Activated CD4-positive, alpha-beta T cell treated with anti-CD3 and anti-CD28 coated beads, Interleukin-10, Interleukin-2, amounts not matched to agents 100 ng/mL and 50 ng/mL, durations not matched to agents 16 hours and 8 hours (primary cell): ENCODE measurements around the gene ZFYVE21.

Experiments
- DNase-seq: peaks from one replicate; pipeline ENCODE4 v3.0.0-alpha.2; 2020

Gene ZFYVE21

GRCh38 chr14:103706551-103707328, 8.9 kb upstream of the ZFYVE21 start:
- DNase-seq, result no peak

GRCh38 chr14:103707329-103708263, 8.0 kb upstream of the ZFYVE21 start:
- DNase-seq, result no peak

DNA sequence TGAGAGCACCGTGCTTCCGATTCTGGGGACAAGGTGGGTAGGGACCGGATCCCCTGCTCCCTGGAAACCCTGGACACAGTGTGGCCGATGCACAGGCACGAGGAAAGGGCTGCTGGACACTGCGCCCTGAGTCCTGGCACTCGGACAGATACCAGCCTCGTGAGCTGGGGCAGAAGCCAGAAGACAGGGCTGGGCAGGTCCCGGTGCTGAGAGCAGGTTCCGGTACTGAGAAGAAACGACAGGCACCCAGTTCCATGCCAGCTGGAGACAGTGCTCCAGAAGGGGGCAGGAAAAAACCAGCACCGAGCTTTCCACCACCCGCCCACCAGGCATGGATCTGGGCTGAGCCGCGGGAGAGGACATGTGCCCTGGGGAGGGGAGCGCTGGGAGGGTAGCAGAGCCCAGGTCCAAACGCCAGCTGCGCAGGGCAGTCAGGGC, 6.8 kb upstream of the ZFYVE21 start:
- no peak for DNase-seq

DNA sequence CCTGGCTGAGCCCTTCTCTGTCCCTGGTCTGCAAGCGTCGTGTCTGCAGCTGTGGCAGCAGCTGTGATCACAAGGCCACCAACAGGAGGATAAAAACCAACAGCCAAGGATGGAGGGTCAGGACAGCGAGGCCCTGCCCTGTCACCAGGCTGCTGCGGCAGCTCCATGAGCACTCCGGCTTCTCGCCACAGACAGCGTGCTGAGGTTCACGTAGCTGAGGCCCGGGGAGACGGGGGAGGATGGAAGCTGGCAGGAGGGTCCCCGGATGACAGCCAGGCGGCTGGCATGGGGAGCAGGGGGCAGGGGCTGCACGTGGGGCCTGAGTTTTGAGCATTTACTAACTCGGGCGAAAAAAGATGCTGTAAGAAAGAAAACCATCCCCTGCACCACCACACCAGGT, 5.8 kb upstream of the ZFYVE21 start:
- DNase-seq, result no peak

DNA sequence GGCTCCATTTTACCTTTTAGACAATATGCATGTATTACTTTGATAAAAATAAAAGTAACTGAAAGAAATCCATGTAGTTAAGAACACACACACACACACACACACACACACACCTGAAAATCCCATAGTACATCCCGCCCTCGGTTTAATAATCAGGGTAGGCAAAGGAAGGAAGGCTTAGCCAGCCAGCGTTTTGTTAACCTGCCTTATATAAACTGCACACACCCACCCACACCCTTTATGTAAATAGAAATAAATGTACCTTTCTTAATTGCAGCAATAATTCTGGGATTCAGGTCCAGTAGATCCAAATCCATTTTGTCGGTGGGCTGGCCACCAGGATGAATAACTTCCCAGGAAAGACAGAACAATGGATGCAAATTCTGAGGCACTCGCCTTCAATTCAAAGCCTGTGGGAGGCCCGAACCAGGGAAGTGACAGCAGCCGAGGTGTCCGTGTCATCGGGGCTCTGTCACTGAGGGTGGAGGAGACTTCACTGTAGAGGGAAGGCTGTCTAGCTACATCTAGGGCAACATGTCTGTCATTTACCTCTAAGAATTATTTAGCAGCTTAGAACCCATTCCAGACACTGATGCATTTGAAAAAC, 4.7 kb upstream of the ZFYVE21 start:
- no peak for DNase-seq

GRCh38 chr14:103711516-103712431, 3.8 kb upstream of the ZFYVE21 start:
- no peak for DNase-seq

DNA sequence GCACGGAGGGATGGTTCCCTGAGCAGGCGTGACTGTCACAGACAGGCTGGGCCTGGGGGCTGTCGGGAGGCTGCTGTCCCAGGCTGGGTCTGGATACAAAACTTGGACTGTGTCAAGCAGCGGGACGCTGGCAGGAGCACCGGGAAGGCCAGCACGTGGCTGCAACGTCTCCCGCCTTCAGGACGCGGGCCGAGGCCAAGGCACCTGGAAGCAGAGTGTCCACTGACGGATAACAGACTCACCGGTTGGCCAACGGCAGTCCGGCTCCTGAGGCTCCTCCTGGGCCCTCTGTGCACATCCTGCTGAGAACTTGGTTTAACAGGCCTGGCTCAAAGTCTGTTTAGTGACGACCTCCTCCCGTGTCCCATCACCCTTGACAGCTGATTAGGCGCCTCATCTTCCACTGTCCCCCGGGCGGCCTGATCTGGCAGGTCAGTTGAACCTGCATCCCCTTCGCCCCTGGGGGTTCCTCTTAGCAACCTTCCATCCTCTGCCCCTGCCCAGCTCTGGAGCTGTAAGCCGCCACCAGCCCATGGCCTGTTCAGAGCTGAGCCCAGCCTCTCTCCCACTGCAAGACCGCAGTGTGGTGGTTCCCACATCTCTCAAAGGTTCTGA, 2.9 kb upstream of the ZFYVE21 start:
- no peak for DNase-seq

GRCh38 chr14:103713304-103714062, 2.1 kb upstream of the ZFYVE21 start:
- no peak for DNase-seq

GRCh38 chr14:103714063-103714724, 1.4 kb upstream of the ZFYVE21 start:
- DNase-seq, result no peak

- peak; percentile 24 for DNase-seq
Observed at GRCh38 chr14:103716091-103716801, 636 bp downstream of the ZFYVE21 start.

DNA sequence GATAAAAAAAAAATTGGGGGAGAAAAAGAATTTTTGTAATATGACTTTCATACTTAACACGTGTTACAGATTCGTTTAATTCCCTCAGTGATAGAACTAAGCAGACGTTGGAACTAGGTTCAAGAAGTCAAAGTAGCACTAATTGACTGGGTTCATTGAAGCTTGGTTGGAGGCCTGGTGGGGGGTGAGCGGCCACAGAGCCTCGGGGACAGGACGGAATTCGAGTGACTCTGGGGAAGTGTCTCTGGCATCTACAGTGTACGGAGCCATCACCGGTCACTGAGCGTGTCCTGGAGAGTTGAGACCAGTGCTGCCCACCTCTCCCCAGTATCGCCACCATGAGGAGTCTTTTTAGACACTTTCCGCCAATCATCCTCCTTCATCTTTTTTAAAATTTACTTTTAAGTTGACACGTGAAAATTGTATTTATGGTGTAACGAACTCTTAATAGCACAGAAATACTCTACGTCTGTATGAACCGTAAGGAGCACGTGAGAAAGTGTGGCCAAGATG, 1.3 kb downstream of the ZFYVE21 start:
- DNase-seq, result no peak

- no peak for DNase-seq
Observed at GRCh38 chr14:103718572-103718971, 3.0 kb downstream of the ZFYVE21 start.

DNA sequence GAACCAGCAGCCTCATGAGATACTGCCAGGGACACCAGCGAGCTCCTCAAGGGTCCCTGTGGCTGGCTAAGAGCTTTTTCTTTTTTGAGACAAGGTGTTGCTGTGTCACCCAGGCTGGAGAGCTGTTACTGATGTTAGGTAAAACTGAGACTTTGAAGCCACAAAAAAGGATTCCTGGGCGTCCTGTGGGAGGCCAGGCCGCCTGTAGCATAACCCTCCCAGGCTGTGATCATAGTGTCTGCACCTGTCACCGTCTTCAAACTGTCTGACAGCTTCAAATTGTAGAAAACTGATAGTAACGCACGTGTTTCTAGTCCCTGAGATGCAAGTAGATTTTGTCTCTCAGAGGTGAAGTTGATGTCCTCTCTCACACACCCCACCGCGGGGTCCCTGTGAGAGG, 4.1 kb downstream of the ZFYVE21 start:
- no peak for DNase-seq

GRCh38 chr14:103721334-103722120, 5.9 kb downstream of the ZFYVE21 start:
- DNase-seq, result no peak

- DNase-seq, result no peak
Observed at GRCh38 chr14:103723748-103724081, 8.1 kb downstream of the ZFYVE21 start.

- DNase-seq, result no peak
Observed at GRCh38 chr14:103724116-103724515, 8.5 kb downstream of the ZFYVE21 start.

DNA sequence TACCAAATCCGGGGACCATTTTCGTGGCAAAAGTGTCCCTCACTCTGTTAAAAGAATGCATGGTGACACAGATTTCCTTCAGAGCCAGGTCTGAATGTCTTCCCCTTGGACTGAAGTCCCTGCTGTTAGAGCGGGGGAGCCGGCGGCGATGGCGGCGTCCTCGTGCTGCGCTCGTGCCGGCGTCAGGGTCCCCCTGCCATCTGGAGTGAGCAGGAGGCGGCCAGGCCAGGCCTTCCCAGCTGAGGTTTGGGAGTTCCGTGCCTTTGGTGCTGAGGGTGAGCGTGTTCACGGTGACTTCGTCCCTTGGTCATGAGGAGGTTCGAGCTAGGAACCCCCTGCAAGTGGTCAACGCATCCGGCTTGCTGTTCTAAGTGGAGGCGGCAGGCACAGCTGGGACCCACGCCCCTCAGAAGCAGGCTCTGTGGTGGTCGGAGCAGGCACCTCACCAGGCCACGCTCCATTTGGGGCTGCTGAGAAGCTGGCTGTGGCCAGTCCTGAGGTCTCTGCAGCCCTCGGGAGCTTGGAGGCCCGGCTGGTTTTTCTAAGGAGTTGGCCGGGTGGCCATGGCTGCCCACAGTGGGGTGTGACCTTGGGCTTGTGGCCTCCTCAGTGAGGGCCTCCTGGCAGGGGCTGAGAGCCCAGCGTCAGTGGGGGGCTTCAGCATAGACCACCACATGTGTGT, 9.5 kb downstream of the ZFYVE21 start:
- DNase-seq, result no peak

- no peak for DNase-seq
Observed at GRCh38 chr14:103725739-103726395, 10.3 kb downstream of the ZFYVE21 start.
